Endothelial cell of umbilical vein (primary cell): ENCODE results near the gene RINL. TPM values are rescaled to one million over a fixed set of nuclear protein-coding genes. Genes with fewer than 3 reads are reported as not detected.

ENCODE experiments used
- BruUV-seq: library from RNA; stranded (reverse); fragments of 400-500 nt; replicated peaks from 2 replicates; lab custom pipeline; 2021; lab: Mats Ljungman, UMichigan
- CTCF ChIA-PET: fragments of 300-600, 350-600 bp; sonication (Branson Sonifier 250); formaldehyde crosslinking; loops from one replicate; lab custom pipeline; 2021; ENCODE audit warnings: antibody characterized with exemption, inconsistent platforms; lab: Charles Lee
- POLR2A ChIA-PET: fragments of 300-600, 350-600 bp; sonication (Branson Sonifier 250); formaldehyde crosslinking; loops from one replicate; lab custom pipeline; 2021; ENCODE audit warnings: antibody characterized with exemption, inconsistent platforms; lab: Charles Lee
- DNase-seq: peaks from one replicate; pipeline ENCODE4 v3.0.0-alpha.2; 2011; ENCODE audit warnings: low read depth, low spot score
- FAIRE-seq: peaks from 2 replicates; lab custom pipeline; 2011; peaks lifted over from hg19 to GRCh38; lab: Jason Lieb, UNC
- H2AFZ ChIP-seq: 2 replicates; pipeline ENCODE4 v1.6.0; 2012; ENCODE audit warnings: low read depth, low read length, control low read depth, inconsistent platforms
- H3K27ac ChIP-seq: 2 replicates; pipeline ENCODE4 v1.5.1; 2011; ENCODE audit warnings: low read depth, mild to moderate bottlenecking, control low read depth, low read length, moderate library complexity; ENCODE audit not compliant: insufficient read depth
- H3K27me3 ChIP-seq, 2 experiments: 2 replicates each; pipeline versions ENCODE4 v1.6.0 to v1.6.1; 2011; ENCODE audit warnings: low read length in 2 of 2, mixed read lengths in 1 of 2; ENCODE audit not compliant: control insufficient read depth in 2 of 2, insufficient read depth in 2 of 2
- H3K36me3 ChIP-seq, 2 experiments: 2 replicates in 1 of 2; 3 replicates in 1 of 2; pipeline ENCODE4 v1.5.1; 2011; ENCODE audit warnings: low read length in 2 of 2, mild to moderate bottlenecking in 1 of 2, moderate library complexity in 1 of 2; ENCODE audit not compliant: control insufficient read depth in 2 of 2, insufficient read depth in 2 of 2; ENCODE audit errors: extremely low read depth in 1 of 2
- H3K4me1 ChIP-seq: 3 replicates; pipeline ENCODE4 v1.5.1; 2011; ENCODE audit warnings: mild to moderate bottlenecking, low read length; ENCODE audit not compliant: control insufficient read depth, insufficient read depth; ENCODE audit errors: extremely low read depth
- H3K4me2 ChIP-seq: 2 replicates; pipeline ENCODE4 v1.6.1; 2011; ENCODE audit warnings: low read length, control low read depth, mixed read lengths; ENCODE audit not compliant: insufficient read depth
- H3K4me3 ChIP-seq, 3 experiments: fragments of 200-600 bp in 1 of 3; sonication (generic), shearing (Covaris generic) in 1 of 3; replicated peaks in 1 of 3; 2 replicates each; pipeline ENCODE4 v1.5.1; 2011 to 2016; ENCODE audit warnings: control low read depth in 3 of 3, low read length in 3 of 3, mild to moderate bottlenecking in 2 of 3, inconsistent platforms in 1 of 3, low read depth in 1 of 3, moderate library complexity in 1 of 3; ENCODE audit not compliant: insufficient read depth in 1 of 3
- H3K79me2 ChIP-seq: 2 replicates; pipeline ENCODE4 v1.6.0; 2012; ENCODE audit warnings: low read length, inconsistent platforms; ENCODE audit not compliant: control insufficient read depth, insufficient read depth
- H3K9ac ChIP-seq: replicated peaks from 2 replicates; pipeline ENCODE3; 2011; ENCODE audit warnings: low read length, control low read depth; ENCODE audit not compliant: insufficient read depth; ENCODE audit errors: extremely low read depth
- H3K9me1 ChIP-seq: replicated peaks from 3 replicates; pipeline ENCODE4 v1.6.0; 2011; ENCODE audit warnings: mild to moderate bottlenecking, low read length; ENCODE audit not compliant: control insufficient read depth, insufficient read depth; ENCODE audit errors: extremely low read depth
- H3K9me3 ChIP-seq: replicated peaks from 2 replicates; pipeline ENCODE4 v1.5.1; 2012; ENCODE audit warnings: low read length, inconsistent platforms; ENCODE audit not compliant: control insufficient read depth, insufficient read depth
- H4K20me1 ChIP-seq: replicated peaks from 2 replicates; pipeline ENCODE3; 2011; ENCODE audit warnings: mild to moderate bottlenecking, low read length; ENCODE audit not compliant: control insufficient read depth, insufficient read depth; ENCODE audit errors: extremely low read depth
- CTCF ChIP-seq, 2 donors: IDR thresholded peaks; 1 replicate in 1 of 2; 2 replicates in 1 of 2; pipeline ENCODE4 v1.5.1; 2011; ENCODE audit warnings: low read length in 2 of 2, mild to moderate bottlenecking in 2 of 2, moderate library complexity in 2 of 2, control low read depth in 1 of 2, inconsistent platforms in 1 of 2, low read depth in 1 of 2; ENCODE audit not compliant: insufficient read depth in 1 of 2; ENCODE audit errors: extremely low read depth in 1 of 2
- EZH2 ChIP-seq: IDR thresholded peaks from 2 replicates; pipeline ENCODE4 v1.6.1; 2012; ENCODE audit warnings: borderline replicate concordance, low read depth, mild to moderate bottlenecking, moderate library complexity, low read length, inconsistent platforms; ENCODE audit not compliant: severe bottlenecking
- FOS ChIP-seq: IDR thresholded peaks from 2 replicates; pipeline ENCODE4 v1.6.1; 2011; ENCODE audit warnings: mild to moderate bottlenecking, low read length, moderate library complexity, borderline replicate concordance; ENCODE audit not compliant: insufficient read depth
- GATA2 ChIP-seq: IDR thresholded peaks from 2 replicates; pipeline ENCODE4 v1.7.0; 2011; ENCODE audit warnings: low read depth, mild to moderate bottlenecking, moderate library complexity, mixed read lengths, low read length; ENCODE audit not compliant: insufficient read length, insufficient read depth
- JUN ChIP-seq: IDR thresholded peaks from 2 replicates; pipeline ENCODE4 v1.6.1; 2011; ENCODE audit warnings: borderline replicate concordance, low read depth; ENCODE audit not compliant: insufficient read length, insufficient read depth
- MAX ChIP-seq: IDR thresholded peaks from 2 replicates; pipeline ENCODE4 v1.6.1; 2011; ENCODE audit not compliant: insufficient read depth, insufficient read length
- MYC ChIP-seq: IDR thresholded peaks from one replicate; pipeline ENCODE4 v1.6.1; 2011; ENCODE audit warnings: mild to moderate bottlenecking, low read depth, low read length
- POLR2A ChIP-seq: IDR thresholded peaks from 2 replicates; pipeline ENCODE4 v1.6.1; 2012; ENCODE audit warnings: low read depth, mild to moderate bottlenecking, control low read depth, low read length
- POLR2AphosphoS5 ChIP-seq: IDR thresholded peaks from 2 replicates; pipeline ENCODE4 v1.6.1; 2012; ENCODE audit warnings: low read depth, mild to moderate bottlenecking, control low read depth, low read length, moderate library complexity; ENCODE audit not compliant: insufficient read depth
- dilution Hi-C: fragments of 300-500 bp; cut with MboI; formaldehyde crosslinking; loops from one replicate; pipeline ENCODE4 v1.15.0; 2019; ENCODE audit warnings: low sequenced_read_pairs; ENCODE audit not compliant: extremely low pct_ligation_motif_present
- intact Hi-C: fragments of 100-400 bp; cut with micrococcal nuclease; formaldehyde crosslinking; loops from one replicate; pipeline ENCODE4 v1.10.0; 2022
- polyA plus RNA-seq, 4 experiments: library from polyadenylated mRNA; depleted of rRNA in 3 of 4; stranded (reverse) in 3 of 4; unstranded in 1 of 4; fragments of >200 nt; gene quantifications; 2 replicates each; pipeline versions ENCODE4 v1.2.1 to v1.2.3, GENCODE V29; 2011 to 2012; ENCODE audit warnings: missing spikeins in 1 of 4
- total RNA-seq: library from RNA; stranded (reverse); gene quantifications from 2 replicates; pipeline ENCODE4 v1.2.3, GENCODE V29; 2021

Gene RINL
- total and polyA plus RNA-seq, 2 donors (not counting 3 experiments of a cell fraction or from before 2014, with no cell fraction given): 5.3 to 10.1 TPM

GRCh38 chr19:38819231-38819920, 58.7 kb downstream of the RINL start:
- CTCF ChIA-PET: interaction anchor here (2.1 kb wide), 1 partner anchor 50 kb away, joined by 7 read pairs; no protein-coding TSS in a partner anchor
- Histone ChIP-seq H3K4me1 (no peaks in the 10 kb centered on the region), H3K27me3 (no peaks in the 10 kb centered on the region), H4K20me1 (no peaks in the 10 kb centered on the region), H3K36me3 (peaks cover 0 to 13% of the 10 kb centered on the region in 2 experiments), H3K27ac (no peak overlapping the region), H2AFZ (no peak overlapping the region), H3K9me1 (no peaks in the 10 kb centered on the region), H3K9ac (no peak overlapping the region), H3K9me3 (no peaks in the 10 kb centered on the region), H3K79me2 (no peaks in the 10 kb centered on the region), H3K4me2 (no peak overlapping the region), H3K4me3 (no peak overlapping the region)
- dilution Hi-C loops (no loop called here), intact Hi-C loops (no loop called here)
- DNase-seq (no peak), FAIRE-seq (no peak)
- BruUV-seq: no TSS peak
- TF ChIP-seq POLR2AphosphoS5: no peak
- TF ChIP-seq GATA2: no peak
- TF ChIP-seq MYC: no peak
- TF ChIP-seq FOS: no peak
- TF ChIP-seq MAX: no peak
- no peak for TF ChIP-seq CTCF (IDR thresholded peaks at IDR 0.05; ENCODE audit: extremely low read depth in 1 of 2, insufficient read depth in 1 of 2, low read depth in 1 of 2, low read length in 2 of 2)
- no peak for TF ChIP-seq EZH2
- no peak for TF ChIP-seq POLR2A
- TF ChIP-seq JUN: no peak
- POLR2A ChIA-PET: no interaction called here

Other genes with a start within 250 kb of the RINL start
- gene ACTN4, start 230.6 kb downstream of the RINL start, total RNA-seq: 693 and 748 TPM in 2 replicates
- 313 and 329 TPM in 2 replicates for gene ACTN4, start 230.6 kb downstream of the RINL start, polyA plus RNA-seq
- gene CAPN12, start 133.8 kb downstream of the RINL start, total RNA-seq: not detected in 2 replicates
- gene CAPN12, start 133.8 kb downstream of the RINL start, polyA plus RNA-seq: 0.35 and 0.45 TPM in 2 replicates
- gene LGALS7, start 104.8 kb downstream of the RINL start, total RNA-seq: not detected in 2 replicates
- gene LGALS7, start 104.8 kb downstream of the RINL start, polyA plus RNA-seq: not detected in 2 replicates
- gene LGALS7B, start 89.1 kb downstream of the RINL start, total RNA-seq: not detected in 2 replicates
- gene LGALS7B, start 89.1 kb downstream of the RINL start, polyA plus RNA-seq: not detected in 2 replicates
- 0.44 TPM in 1 of 2 replicates, not detected in the other for gene LGALS4, start 65.3 kb downstream of the RINL start, total RNA-seq
- gene LGALS4, start 65.3 kb downstream of the RINL start, polyA plus RNA-seq: 0.19 and 0.22 TPM in 2 replicates
- 62.5 and 69.7 TPM in 2 replicates for gene ECH1, start 46.5 kb downstream of the RINL start, total RNA-seq
- gene ECH1, start 46.5 kb downstream of the RINL start, polyA plus RNA-seq: 71.8 and 74.1 TPM in 2 replicates
- gene HNRNPL, start 28.3 kb downstream of the RINL start, total RNA-seq: 427 and 451 TPM in 2 replicates
- 243 and 305 TPM in 2 replicates for gene HNRNPL, start 28.3 kb downstream of the RINL start, polyA plus RNA-seq
- gene SIRT2, start 21.3 kb upstream of the RINL start, total RNA-seq: 46.3 and 47.6 TPM in 2 replicates
- gene SIRT2, start 21.3 kb upstream of the RINL start, polyA plus RNA-seq: 72.5 and 76.4 TPM in 2 replicates
- 24.3 and 25.0 TPM in 2 replicates for gene NFKBIB, start 21.7 kb upstream of the RINL start, total RNA-seq
- gene NFKBIB, start 21.7 kb upstream of the RINL start, polyA plus RNA-seq: 30.8 and 39.6 TPM in 2 replicates
- gene CCER2, start 33.9 kb upstream of the RINL start, total RNA-seq: not detected in 2 replicates
- 0.07 TPM in 1 of 2 replicates, not detected in the other for gene CCER2, start 33.9 kb upstream of the RINL start, polyA plus RNA-seq
- 38.5 and 40.3 TPM in 2 replicates for gene SARS2, start 52.5 kb upstream of the RINL start, total RNA-seq
- 43.7 and 58.6 TPM in 2 replicates for gene SARS2, start 52.5 kb upstream of the RINL start, polyA plus RNA-seq
- 46.0 and 49.3 TPM in 2 replicates for gene MRPS12, start 52.7 kb upstream of the RINL start, total RNA-seq
- gene MRPS12, start 52.7 kb upstream of the RINL start, polyA plus RNA-seq: 86.3 and 127 TPM in 2 replicates
- gene FBXO17, start 97.5 kb upstream of the RINL start, total RNA-seq: 23.8 and 24.4 TPM in 2 replicates
- gene FBXO17, start 97.5 kb upstream of the RINL start, polyA plus RNA-seq: 21.8 and 24.3 TPM in 2 replicates
- 4.2 and 6.5 TPM in 2 replicates for gene FBXO27, start 154.3 kb upstream of the RINL start, total RNA-seq
- gene FBXO27, start 154.3 kb upstream of the RINL start, polyA plus RNA-seq: 3.5 and 4.9 TPM in 2 replicates
- gene ACP7, start 206.1 kb upstream of the RINL start, total RNA-seq: 0.18 and 0.49 TPM in 2 replicates
- gene ACP7, start 206.1 kb upstream of the RINL start, polyA plus RNA-seq: 0.03 and 0.04 TPM in 2 replicates
- gene PAK4, start 247.5 kb upstream of the RINL start, total RNA-seq: 49.6 and 55.4 TPM in 2 replicates
- gene PAK4, start 247.5 kb upstream of the RINL start, polyA plus RNA-seq: 39.8 and 48.4 TPM in 2 replicates